ENCODE data around the gene RADIL. TPM values are rescaled to one million over a fixed set of nuclear protein-coding genes. Genes with fewer than 3 reads are reported as not detected.

The RADIL gene
- total and polyA plus RNA-seq, 2 donors (not counting 1 experiment from before 2014, with no cell fraction given) = not detected

DNA sequence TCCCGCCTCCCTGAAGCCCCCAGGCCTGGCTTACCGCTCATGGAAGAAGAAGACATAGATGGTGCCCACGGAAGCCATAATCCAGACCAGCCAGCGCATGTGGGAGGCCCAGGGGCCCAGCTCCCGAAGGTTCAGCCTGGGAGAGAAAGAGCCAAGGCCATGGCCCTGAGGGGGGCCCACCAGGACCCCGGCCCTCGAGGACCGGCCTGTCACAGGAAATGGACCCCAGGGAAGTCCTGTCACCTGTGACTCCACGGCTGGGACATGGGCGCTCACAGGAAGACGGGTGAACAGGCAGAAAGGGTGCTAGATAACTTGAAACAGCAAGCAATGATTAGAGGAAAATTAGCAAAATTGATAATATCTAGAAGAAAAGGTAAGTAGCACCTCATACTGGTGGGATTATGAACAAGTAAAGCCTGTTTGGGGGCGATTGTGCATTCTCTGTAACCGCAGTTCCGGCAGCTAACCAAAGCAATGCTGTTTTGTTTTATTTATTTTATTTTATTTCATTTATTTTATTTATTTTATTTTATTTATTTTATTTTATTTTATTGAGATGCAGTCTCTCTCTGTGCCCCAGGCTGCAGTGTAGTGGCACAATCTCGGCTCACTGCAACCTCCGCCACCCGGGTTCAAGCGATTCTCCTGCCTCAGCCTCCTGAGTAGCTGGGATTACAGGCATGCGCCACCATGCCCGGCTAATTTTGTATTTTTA is 27.8 kb upstream of the RADIL start:
- Mint-ChIP-seq H3K27ac (no peak overlapping the region), H3K4me3 (no peak overlapping the region), H3K4me1 (no peaks in the 10 kb centered on the region), H3K27me3 (no peaks in the 10 kb centered on the region), H3K9me3 (ENCODE audit: insufficient read depth) (peaks cover 2% of the 10 kb centered on the region)
- no peak overlapping the region for H3K9ac ChIP-seq (ENCODE audit: low read length)
- POLR2A ChIA-PET = no interaction called here
- no peak overlapping the region for H3K4me2 ChIP-seq (replicated peaks; ENCODE audit: low read depth, low read length, poor library complexity, severe bottlenecking)
- no peaks in the 10 kb centered on the region for H3K36me3 ChIP-seq (replicated peaks in 1 of 2; ENCODE audit: control extremely low read depth in 1 of 2, control insufficient read depth in 1 of 2, extremely low read depth in 1 of 2, insufficient read depth in 2 of 2, low read length in 1 of 2)
- no peaks in the 10 kb centered on the region for H3K27me3 ChIP-seq (replicated peaks in 1 of 4; ENCODE audit: control extremely low read depth in 1 of 4, control insufficient read depth in 3 of 4, insufficient read depth in 4 of 4, low read length in 3 of 4)
- no peak overlapping the region for H3K4me3 ChIP-seq (ENCODE audit: control extremely low read depth in 1 of 5, extremely low read depth in 1 of 5, insufficient read depth in 1 of 5, low read depth in 2 of 5, low read length in 4 of 5)
- H3K79me2 ChIP-seq (ENCODE audit: control insufficient read depth, insufficient read depth, low read length) = no peaks in the 10 kb centered on the region
- no peak for ATAC-seq (ENCODE audit: low read depth)
- H3K27ac ChIP-seq (ENCODE audit: low read length in 2 of 2) = no peak overlapping the region
- 79% methylated on average over 13 of the region's 20 CpGs for WGBS (ENCODE audit: insufficient coverage)
- no peak overlapping the region for H2AFZ ChIP-seq (ENCODE audit: insufficient read depth, low read depth, low read length, poor library complexity, severe bottlenecking)
- intact Hi-C loops (cut with micrococcal nuclease) = no loop called here
- DNase-seq = no peak
- CTCF ChIA-PET = no interaction called here
- TF ChIP-seq EZH2 (IDR thresholded peaks at IDR 0.05; ENCODE audit: borderline replicate concordance, insufficient read depth, low read depth, low read length, poor library complexity, severe bottlenecking) = no peak
- TF ChIP-seq, protein P1, sequence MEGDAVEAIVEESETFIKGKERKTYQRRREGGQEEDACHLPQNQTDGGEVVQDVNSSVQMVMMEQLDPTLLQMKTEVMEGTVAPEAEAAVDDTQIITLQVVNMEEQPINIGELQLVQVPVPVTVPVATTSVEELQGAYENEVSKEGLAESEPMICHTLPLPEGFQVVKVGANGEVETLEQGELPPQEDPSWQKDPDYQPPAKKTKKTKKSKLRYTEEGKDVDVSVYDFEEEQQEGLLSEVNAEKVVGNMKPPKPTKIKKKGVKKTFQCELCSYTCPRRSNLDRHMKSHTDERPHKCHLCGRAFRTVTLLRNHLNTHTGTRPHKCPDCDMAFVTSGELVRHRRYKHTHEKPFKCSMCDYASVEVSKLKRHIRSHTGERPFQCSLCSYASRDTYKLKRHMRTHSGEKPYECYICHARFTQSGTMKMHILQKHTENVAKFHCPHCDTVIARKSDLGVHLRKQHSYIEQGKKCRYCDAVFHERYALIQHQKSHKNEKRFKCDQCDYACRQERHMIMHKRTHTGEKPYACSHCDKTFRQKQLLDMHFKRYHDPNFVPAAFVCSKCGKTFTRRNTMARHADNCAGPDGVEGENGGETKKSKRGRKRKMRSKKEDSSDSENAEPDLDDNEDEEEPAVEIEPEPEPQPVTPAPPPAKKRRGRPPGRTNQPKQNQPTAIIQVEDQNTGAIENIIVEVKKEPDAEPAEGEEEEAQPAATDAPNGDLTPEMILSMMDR (IDR thresholded peaks at IDR 0.05) = no peak
- peaks cover 0 to 18% (median 0%) of the 10 kb centered on the region in 3 donors for H3K9me3 ChIP-seq (ENCODE audit: control extremely low read depth in 1 of 3, control insufficient read depth in 2 of 3, insufficient read depth in 1 of 3, low read length in 2 of 3)
- H3K4me1 ChIP-seq (ENCODE audit: control insufficient read depth in 2 of 2, insufficient read depth in 2 of 2, low read length in 2 of 2) = no peaks in the 10 kb centered on the region
- H4K20me1 ChIP-seq (ENCODE audit: control insufficient read depth, insufficient read depth, low read length, poor library complexity, severe bottlenecking) = no peaks in the 10 kb centered on the region

DNA sequence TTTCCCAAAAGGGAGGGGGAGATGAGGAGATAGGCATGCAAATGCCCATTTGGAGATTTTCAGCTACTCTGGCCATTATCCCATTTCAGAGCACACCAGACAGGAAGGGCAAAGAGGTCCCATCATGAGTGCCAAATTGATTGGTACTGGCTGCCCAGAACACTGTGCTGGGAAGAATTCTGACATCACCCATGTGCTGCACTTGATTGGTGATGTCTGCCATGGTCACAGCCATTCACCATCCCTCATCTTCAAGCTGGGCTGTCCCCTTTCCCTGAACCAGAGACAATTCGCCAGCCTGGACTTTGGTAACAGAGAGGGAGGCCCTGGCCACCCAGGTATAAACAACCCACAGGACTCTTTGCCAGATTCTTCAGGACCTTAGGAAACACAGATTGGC is 23.2 kb upstream of the RADIL start:
- Histone ChIP-seq H3K27me3 (replicated peaks in 1 of 4; ENCODE audit: control extremely low read depth in 1 of 4, control insufficient read depth in 3 of 4, insufficient read depth in 4 of 4, low read length in 3 of 4) (peaks cover 0 to 3% (median 0%) of the 10 kb centered on the region in 4 experiments), H3K27ac (ENCODE audit: low read length in 2 of 2) (no peak overlapping the region), H3K4me2 (replicated peaks; ENCODE audit: low read depth, low read length, poor library complexity, severe bottlenecking) (no peak overlapping the region), H3K36me3 (replicated peaks in 1 of 2; ENCODE audit: control extremely low read depth in 1 of 2, control insufficient read depth in 1 of 2, extremely low read depth in 1 of 2, insufficient read depth in 2 of 2, low read length in 1 of 2) (no peaks in the 10 kb centered on the region), H3K9ac (ENCODE audit: low read length) (no peak overlapping the region), H4K20me1 (ENCODE audit: control insufficient read depth, insufficient read depth, low read length, poor library complexity, severe bottlenecking) (no peaks in the 10 kb centered on the region), H3K79me2 (ENCODE audit: control insufficient read depth, insufficient read depth, low read length) (no peaks in the 10 kb centered on the region), H3K4me1 (ENCODE audit: control insufficient read depth in 2 of 2, insufficient read depth in 2 of 2, low read length in 2 of 2) (no peaks in the 10 kb centered on the region), H2AFZ (ENCODE audit: insufficient read depth, low read depth, low read length, poor library complexity, severe bottlenecking) (no peak overlapping the region), H3K9me3 (ENCODE audit: control extremely low read depth in 1 of 3, control insufficient read depth in 2 of 3, insufficient read depth in 1 of 3, low read length in 2 of 3) (peaks cover 0 to 22% (median 0%) of the 10 kb centered on the region in 3 donors), H3K4me3 (ENCODE audit: control extremely low read depth in 1 of 5, extremely low read depth in 1 of 5, insufficient read depth in 1 of 5, low read depth in 2 of 5, low read length in 4 of 5) (no peak overlapping the region)
- TF ChIP-seq, protein P1 (IDR thresholded peaks at IDR 0.05) = no peak
- no peak for TF ChIP-seq EZH2 (IDR thresholded peaks at IDR 0.05; ENCODE audit: borderline replicate concordance, insufficient read depth, low read depth, low read length, poor library complexity, severe bottlenecking)
- CTCF ChIA-PET = no interaction called here
- no peak overlapping the region for H3K4me3 Mint-ChIP-seq
- no peak for ATAC-seq (ENCODE audit: low read depth)
- peaks cover 7% of the 10 kb centered on the region for H3K27me3 Mint-ChIP-seq
- peaks cover 2% of the 10 kb centered on the region for H3K9me3 Mint-ChIP-seq (ENCODE audit: insufficient read depth)
- no peaks in the 10 kb centered on the region for H3K4me1 Mint-ChIP-seq
- H3K27ac Mint-ChIP-seq = no peak overlapping the region
- POLR2A ChIA-PET = no interaction called here
- intact Hi-C loops (cut with micrococcal nuclease) = no loop called here
- 100% methylated on average over 1 of the region's 1 CpG for WGBS (ENCODE audit: insufficient coverage)
- DNase-seq = no peak
